OCI-LY7 (cell line): ENCODE data around the gene RAMP1.

Experiments used
- CTCF ChIP-seq: fragments of 200-600 bp; sonication (generic); conservative IDR thresholded peaks from 2 replicates; pipeline ENCODE4 v1.5.1; 2014; ENCODE audit warnings: mild to moderate bottlenecking, antibody characterized with exemption, low read length, moderate library complexity, mixed read lengths
- EZH2phosphoT487 ChIP-seq: fragments of 200-600 bp; sonication (generic); IDR thresholded peaks from 2 replicates; pipeline ENCODE4 v1.6.1; 2018; ENCODE audit warnings: low read depth, borderline replicate concordance, mild to moderate bottlenecking, mixed run types, antibody characterized with exemption, low read length, moderate library complexity, mixed read lengths

- no peak for TF ChIP-seq EZH2phosphoT487
- no peak for TF ChIP-seq CTCF
Observed at GRCh38 chr2:237835372-237835771, 24.1 kb upstream of the RAMP1 start.
